K562 (cell line): ENCODE data around the gene SMIM35. TPM values are rescaled to one million over a fixed set of nuclear protein-coding genes. Genes with fewer than 3 reads are reported as not detected.
A peak's percentile ranks its signal among the peaks of the same experiment; 100 is the strongest.

Experiments used
- ATAC-seq: fragments of 200-7000 bp; cut with Tn5 transposase; 3 replicates; pipeline ENCODE4 v1.9.1; 2020; ENCODE audit warnings: moderate library complexity
- BruUV-seq: library from RNA; stranded (reverse); fragments of 400-500 nt; replicated peaks from 2 replicates; lab custom pipeline; 2021; lab: Mats Ljungman, UMichigan
- CTCF ChIA-PET: fragments of 300-600 bp; formaldehyde crosslinking; extraction: SDS; loops from one replicate; lab custom pipeline; 2021; ENCODE audit warnings: low intra/inter-chr PET ratio; lab: Yijun Ruan, JAX
- POLR2A ChIA-PET: fragments of 300-600, 350-650 bp; sonication (Branson Sonifier 250); formaldehyde crosslinking; extraction: SDS; loops from one replicate; lab custom pipeline; 2021; ENCODE audit warnings: antibody characterized with exemption, inconsistent platforms; lab: Yijun Ruan, JAX
- DNase-seq, 4 experiments: peaks; one replicate each; pipeline versions ENCODE4 v3.0.0 to v3.0.0-alpha.2; 2011 to 2018; ENCODE audit warnings: low spot score in 3 of 4, mixed read lengths in 3 of 4; ENCODE audit errors: extremely low read depth in 1 of 4
- FAIRE-seq: peaks from 2 replicates; lab custom pipeline; 2011; peaks lifted over from hg19 to GRCh38; lab: Jason Lieb, UNC
- H2AFZ ChIP-seq: 2 replicates; pipeline ENCODE4 v1.6.0; 2011; ENCODE audit warnings: low read depth, low read length, control low read depth, inconsistent platforms
- H3K27ac ChIP-seq: fragments of 200-600 bp; 3 replicates; pipeline ENCODE4 v1.8.0; 2011; ENCODE audit warnings: low read depth, mild to moderate bottlenecking, control low read depth, inconsistent platforms, low read length, moderate library complexity, mixed read lengths; ENCODE audit errors: extremely low read depth
- H3K27me3 ChIP-seq, 2 experiments: fragments of 300-600 bp in 1 of 2; 2 replicates in 1 of 2; 3 replicates in 1 of 2; pipeline versions ENCODE4 v1.6.0 to v1.8.0; 2011; ENCODE audit warnings: inconsistent platforms in 2 of 2, low read length in 2 of 2, mild to moderate bottlenecking in 1 of 2, mixed read lengths in 1 of 2, moderate library complexity in 1 of 2; ENCODE audit not compliant: control insufficient read depth in 2 of 2, insufficient read depth in 2 of 2
- H3K36me3 ChIP-seq: fragments of 300-600 bp; 3 replicates; pipeline ENCODE4 v1.8.0; 2011; ENCODE audit warnings: mild to moderate bottlenecking, low read length, inconsistent platforms; ENCODE audit not compliant: control insufficient read depth, insufficient read depth
- H3K4me1 ChIP-seq, 2 experiments: fragments of 200-600 bp in 1 of 2; replicated peaks in 1 of 2; 2 replicates in 1 of 2; 3 replicates in 1 of 2; pipeline versions ENCODE4 v1.5.1 to v1.8.0; 2011; ENCODE audit warnings: inconsistent platforms in 2 of 2, low read length in 2 of 2, mild to moderate bottlenecking in 1 of 2, mixed read lengths in 1 of 2, moderate library complexity in 1 of 2; ENCODE audit not compliant: control insufficient read depth in 2 of 2, insufficient read depth in 2 of 2
- H3K4me2 ChIP-seq: 2 replicates; pipeline ENCODE4 v1.6.1; 2011; ENCODE audit warnings: low read length, control low read depth, inconsistent platforms, mixed read lengths; ENCODE audit not compliant: insufficient read depth
- H3K4me3 ChIP-seq: fragments of 200-600 bp; sonication (generic), shearing (Covaris generic); 2 replicates; pipeline ENCODE4 v1.5.1; 2016; ENCODE audit warnings: control low read depth, inconsistent platforms
- H3K79me2 ChIP-seq: fragments of 200-600 bp; 3 replicates; pipeline ENCODE4 v1.8.0; 2011; ENCODE audit warnings: low read length, inconsistent platforms; ENCODE audit not compliant: control insufficient read depth, insufficient read depth
- H3K9ac ChIP-seq, 2 experiments: 2 replicates each; pipeline versions ENCODE4 v1.6.0 to v1.6.1; 2011; ENCODE audit warnings: low read depth in 2 of 2, low read length in 2 of 2, control low read depth in 1 of 2, inconsistent platforms in 1 of 2, mild to moderate bottlenecking in 1 of 2, mixed read lengths in 1 of 2; ENCODE audit not compliant: insufficient read depth in 1 of 2
- H3K9me1 ChIP-seq: one replicate; pipeline ENCODE4 v1.6.0; 2011; ENCODE audit warnings: inconsistent platforms, mild to moderate bottlenecking, low read length, moderate library complexity; ENCODE audit not compliant: control insufficient read depth, insufficient read depth
- H3K9me3 ChIP-seq: replicated peaks from 2 replicates; pipeline ENCODE4 v1.5.1; 2011; ENCODE audit warnings: low read depth, low read length, inconsistent platforms; ENCODE audit not compliant: control insufficient read depth, insufficient read depth
- H4K20me1 ChIP-seq: replicated peaks from 2 replicates; pipeline ENCODE4 v1.6.1; 2011; ENCODE audit warnings: low read length, inconsistent platforms, mixed read lengths; ENCODE audit not compliant: control insufficient read depth, insufficient read depth
- ARID1B ChIP-seq: fragments of 450-650 bp; IDR thresholded peaks from 2 replicates; pipeline ENCODE4 v1.6.1; 2016; ENCODE audit warnings: antibody characterized with exemption, mild to moderate bottlenecking, inconsistent platforms
- CBFA2T2 ChIP-seq: fragments of 450-650 bp; conservative IDR thresholded peaks from 2 replicates; pipeline ENCODE4 v1.6.1; 2017; ENCODE audit warnings: mild to moderate bottlenecking
- CBFA2T3 ChIP-seq: fragments of 450-650 bp; IDR thresholded peaks from 2 replicates; pipeline ENCODE4 v1.6.1; 2017
- DPF2 ChIP-seq: fragments of 450-650 bp; IDR thresholded peaks from 2 replicates; pipeline ENCODE4 v1.6.1; 2016
- ERF ChIP-seq: fragments of 450-650 bp; formaldehyde crosslinking; IDR thresholded peaks from 2 replicates; pipeline ENCODE4 v1.4.0; 2020; ENCODE audit warnings: mild to moderate bottlenecking, mixed read lengths
- JUND ChIP-seq, 2 experiments: IDR thresholded peaks; 2 replicates in 1 of 2; 3 replicates in 1 of 2; pipeline ENCODE4 v1.6.1; 2011; ENCODE audit warnings: borderline replicate concordance in 2 of 2, low read depth in 2 of 2, low read length in 2 of 2, improper control_type of control experiment in 1 of 2, missing biosample characterization in 1 of 2, missing genetic modification characterization in 1 of 2, missing genetic modification reagents in 1 of 2
- KDM1A ChIP-seq, 2 experiments: fragments of 450-650 bp; IDR thresholded peaks; 2 replicates each; pipeline ENCODE4 v1.6.1; 2016; ENCODE audit warnings: mild to moderate bottlenecking in 2 of 2
- KHSRP ChIP-seq: fragments of 450-650 bp; IDR thresholded peaks from 2 replicates; pipeline ENCODE4 v1.6.1; 2017
- NFE2 ChIP-seq: IDR thresholded peaks from 2 replicates; pipeline ENCODE4 v1.6.1; 2014; ENCODE audit warnings: antibody characterized with exemption, low read depth
- NR3C1 ChIP-seq: sonication (generic); formaldehyde crosslinking; IDR thresholded peaks from 2 replicates; pipeline ENCODE4 v1.8.1; 2022; ENCODE audit warnings: missing genetic modification reagents
- POLR2A ChIP-seq: fragments of 450-650 bp; conservative IDR thresholded peaks from 2 replicates; pipeline ENCODE4 v1.6.1; 2016
- RCOR1 ChIP-seq, 2 experiments: IDR thresholded peaks; 2 replicates each; pipeline ENCODE4 v1.6.1; 2012; ENCODE audit warnings: low read depth in 2 of 2, low read length in 2 of 2, borderline replicate concordance in 1 of 2, improper control_type of control experiment in 1 of 2
- RFX1 ChIP-seq: fragments of 450-650 bp; IDR thresholded peaks from 2 replicates; pipeline ENCODE4 v1.6.1; 2016; ENCODE audit warnings: mild to moderate bottlenecking, moderate library complexity
- SOX6 ChIP-seq: fragments of 450-650 bp; IDR thresholded peaks from 2 replicates; pipeline ENCODE4 v1.6.1; 2014; ENCODE audit warnings: mild to moderate bottlenecking
- SREBF2 ChIP-seq: sonication (generic); formaldehyde crosslinking; IDR thresholded peaks from 2 replicates; pipeline ENCODE4 v1.4.0; 2020; ENCODE audit warnings: mild to moderate bottlenecking, missing genetic modification reagents
- TAL1 ChIP-seq: fragments of 450-650 bp; IDR thresholded peaks from 2 replicates; pipeline ENCODE4 v1.6.1; 2016; ENCODE audit warnings: mild to moderate bottlenecking
- TEAD2 ChIP-seq: fragments of 450-650 bp; IDR thresholded peaks from 2 replicates; pipeline ENCODE4 v1.6.1; 2016; ENCODE audit warnings: missing genetic modification characterization, control low read depth, missing compliant biosample characterization
- ZFPM2 ChIP-seq: fragments of 250-450 bp; sonication (Bioruptor Pico); IDR thresholded peaks from 2 replicates; pipeline ENCODE4 v1.5.1; 2022; ENCODE audit warnings: mild to moderate bottlenecking
- ZFX ChIP-seq: sonication (generic); formaldehyde crosslinking; IDR thresholded peaks from 2 replicates; pipeline ENCODE4 v1.8.0; 2022; ENCODE audit warnings: mild to moderate bottlenecking, missing genetic modification reagents, moderate library complexity
- ZNF324 ChIP-seq: fragments of 250-450 bp; sonication (Bioruptor Pico); IDR thresholded peaks from 2 replicates; pipeline ENCODE4 v1.4.0; 2020; ENCODE audit warnings: mild to moderate bottlenecking
- ZNF717 ChIP-seq: fragments of 250-450 bp; sonication (Bioruptor Pico); IDR thresholded peaks from 2 replicates; pipeline ENCODE4 v1.5.0; 2021
- whole genome bisulfite sequencing: fragments of 100-300 bp; shearing (Covaris generic); methylation state at CpG from one replicate; pipeline ENCODE4 v1.1.6; 2016; ENCODE audit warnings: low coverage, mixed read lengths; ENCODE audit not compliant: insufficient coverage; ENCODE audit errors: missing lambda C conversion rate; 5-methylcytosine and 5-hydroxymethylcytosine counted together
- in situ Hi-C: fragments of 300-500 bp; cut with MboI; formaldehyde crosslinking; loops from 4 replicates; pipeline ENCODE4 v1.15.0; 2018; ENCODE audit warnings: inconsistent platforms, mixed read lengths
- intact Hi-C: fragments of 100-400 bp; cut with micrococcal nuclease; formaldehyde crosslinking; loops from 2 replicates; pipeline ENCODE4 v1.14.2; 2022
- polyA plus RNA-seq, 8 experiments: library from polyadenylated mRNA; depleted of rRNA in 4 of 8; stranded (reverse) in 5 of 8; unstranded in 3 of 8; fragments of >200 nt; fragmentation: Nextera tagmentation in 2 of 8; fragmentation: Illumina TruSeq in 1 of 8; extraction: Ambion mirVana in 2 of 8; extraction: Trizol in 1 of 8; gene quantifications; 2 replicates each; pipeline versions ENCODE4 v1.2.1 to v1.2.3, GENCODE V29; 2011 to 2014; ENCODE audit warnings: inconsistent platforms in 1 of 8, missing spikeins in 1 of 8
- total RNA-seq, 7 experiments: library from RNA; depleted of rRNA in 6 of 7; stranded (reverse); fragments of >200 nt in 6 of 7; fragmentation: Illumina TruSeq in 2 of 7; extraction: Trizol in 2 of 7; gene quantifications; 2 replicates each; pipeline versions ENCODE4 v1.2.1 to v1.2.3, GENCODE V29; 2011 to 2021; ENCODE audit warnings: low replicate concordance in 1 of 7
- TF ChIP-seq, protein P1 (sequence below): fragments of 250-450 bp; sonication (Bioruptor Pico); IDR thresholded peaks from 2 replicates; pipeline ENCODE4 v1.8.0; 2022; ENCODE audit warnings: moderate library complexity, mild to moderate bottlenecking, inconsistent platforms
- TF ChIP-seq, protein P2 (sequence below): sonication (generic); IDR thresholded peaks from 2 replicates; pipeline ENCODE4 v1.6.1; 2016

The SMIM35 gene
- total and polyA plus RNA-seq, 9 of the 15 experiments (the other 6 are each of a cell fraction or from before 2014, with no cell fraction given) = 0.03 TPM; not detected in 7

GRCh38 chr11:118095493-118095892, 8.7 kb upstream of the SMIM35 start (continued):
- TF ChIP-seq, protein P1, sequence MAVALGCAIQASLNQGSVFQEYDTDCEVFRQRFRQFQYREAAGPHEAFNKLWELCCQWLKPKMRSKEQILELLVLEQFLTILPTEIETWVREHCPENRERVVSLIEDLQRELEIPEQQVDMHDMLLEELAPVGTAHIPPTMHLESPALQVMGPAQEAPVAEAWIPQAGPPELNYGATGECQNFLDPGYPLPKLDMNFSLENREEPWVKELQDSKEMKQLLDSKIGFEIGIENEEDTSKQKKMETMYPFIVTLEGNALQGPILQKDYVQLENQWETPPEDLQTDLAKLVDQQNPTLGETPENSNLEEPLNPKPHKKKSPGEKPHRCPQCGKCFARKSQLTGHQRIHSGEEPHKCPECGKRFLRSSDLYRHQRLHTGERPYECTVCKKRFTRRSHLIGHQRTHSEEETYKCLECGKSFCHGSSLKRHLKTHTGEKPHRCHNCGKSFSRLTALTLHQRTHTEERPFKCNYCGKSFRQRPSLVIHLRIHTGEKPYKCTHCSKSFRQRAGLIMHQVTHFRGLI (CRISPR knock-in tag) = no peak
- no peak for TF ChIP-seq ZNF717
- TF ChIP-seq ZFPM2 (CRISPR knock-in tag) = no peak
- no peak for TF ChIP-seq KHSRP
- no peak for TF ChIP-seq NR3C1
- no peak for TF ChIP-seq TEAD2 (tag)
- TF ChIP-seq ZNF324 (CRISPR knock-in tag) = no peak

DNA sequence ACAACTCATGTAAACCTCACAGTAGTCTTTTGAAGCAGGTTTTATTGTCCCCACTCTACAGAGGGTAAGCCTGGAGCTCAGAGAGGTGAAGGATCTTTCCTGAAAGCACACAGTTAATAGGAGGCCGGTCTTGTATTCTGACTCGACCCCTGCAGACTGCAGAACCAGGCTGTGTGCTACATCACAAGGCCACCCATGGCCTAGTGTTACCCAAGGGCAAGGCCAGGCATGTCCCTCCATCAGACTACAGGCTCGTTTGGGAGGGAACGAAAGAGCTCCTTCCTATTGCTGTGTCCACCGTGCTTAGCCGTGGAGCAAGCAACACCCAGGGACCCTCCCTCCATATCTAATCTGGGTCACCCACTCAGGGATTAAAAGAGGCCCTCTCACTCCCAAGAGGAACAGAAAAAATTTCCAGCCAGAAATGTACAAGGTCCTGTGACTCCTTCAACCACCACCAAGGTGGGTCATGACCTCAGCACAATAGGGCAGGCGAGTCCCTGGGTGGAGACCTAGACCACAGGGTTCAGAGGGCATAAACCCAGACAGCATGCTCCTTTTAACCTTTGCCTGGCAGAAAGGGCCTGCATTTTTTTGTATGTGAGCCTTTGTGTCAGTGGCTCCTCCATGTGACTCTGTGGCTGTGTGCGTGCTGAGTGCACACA, 6.3 kb upstream of the SMIM35 start:
- no peaks in the 10 kb centered on the region for H3K79me2 ChIP-seq
- H3K9me1 ChIP-seq = no peaks in the 10 kb centered on the region
- H3K27ac ChIP-seq = no peak overlapping the region
- no peaks in the 10 kb centered on the region for H4K20me1 ChIP-seq
- H3K9me3 ChIP-seq = no peaks in the 10 kb centered on the region
- DNase-seq (peak; percentile 36 to 59 (median 51)), FAIRE-seq (peak; percentile 75), ATAC-seq (peak; percentile 65)
- H3K9ac ChIP-seq = peak overlapping the region in 1 of 2 experiments; percentile 70; a peak in 1 of 4 replicates
- CTCF ChIA-PET = no interaction called here
- H3K4me3 ChIP-seq = no peak overlapping the region
- WGBS = 15% methylated on average over 8 of the region's 8 CpGs
- intact Hi-C loops (no loop called here), in situ Hi-C loops (no loop called here)
- H3K27me3 ChIP-seq = peaks cover 0 to 3% of the 10 kb centered on the region in 2 experiments; a peak in 1 of 5 replicates
- peak overlapping the region; percentile 2; the same call in 1 of the 2 replicates for H2AFZ ChIP-seq
- H3K36me3 ChIP-seq = no peaks in the 10 kb centered on the region
- H3K4me2 ChIP-seq = no peak overlapping the region
- H3K4me1 ChIP-seq = peaks cover 5 to 8% of the 10 kb centered on the region in 2 experiments; a peak in 3 of 5 replicates
- POLR2A ChIA-PET = interaction anchor here (1.2 to 1.4 kb wide), 3 partner anchors 10 to 21 kb away, joined by 3 to 8 read pairs (median 3); no protein-coding TSS in a partner anchor
- BruUV-seq = no TSS peak
- peak; percentile 57 for TF ChIP-seq SOX6
- TF ChIP-seq KDM1A (IDR thresholded peaks at IDR 0.05) = peak; percentile 90 to 92
- TF ChIP-seq NFE2 = 0 out of 2 replicates have a peak, but pooled peaks have one; percentile 30
- TF ChIP-seq ARID1B = 0 out of 2 replicates have a peak, but pooled peaks have one; percentile 15
- peak; percentile 36; the same call in 1 of the 2 replicates for TF ChIP-seq CBFA2T2
- TF ChIP-seq POLR2A = no peak
- TF ChIP-seq DPF2 = 0 out of 2 replicates have a peak, but pooled peaks have one; percentile 24
- TF ChIP-seq JUND (IDR thresholded peaks at IDR 0.05; ENCODE audit: borderline replicate concordance, low read depth, low read length) = no peak
- TF ChIP-seq JUND (tag; IDR thresholded peaks at IDR 0.05; ENCODE audit: borderline replicate concordance, low read depth, low read length) = 0 out of 3 replicates have a peak, but pooled peaks have one; percentile 3
- TF ChIP-seq RCOR1 (IDR thresholded peaks at IDR 0.05; ENCODE audit: borderline replicate concordance in 1 of 2, low read depth in 2 of 2, low read length in 2 of 2) = peak in 1 of 2 experiments; percentile 83; a peak in 2 of 4 replicates
- TF ChIP-seq TAL1 = 0 out of 2 replicates have a peak, but pooled peaks have one; percentile 13
- TF ChIP-seq, protein P2, sequence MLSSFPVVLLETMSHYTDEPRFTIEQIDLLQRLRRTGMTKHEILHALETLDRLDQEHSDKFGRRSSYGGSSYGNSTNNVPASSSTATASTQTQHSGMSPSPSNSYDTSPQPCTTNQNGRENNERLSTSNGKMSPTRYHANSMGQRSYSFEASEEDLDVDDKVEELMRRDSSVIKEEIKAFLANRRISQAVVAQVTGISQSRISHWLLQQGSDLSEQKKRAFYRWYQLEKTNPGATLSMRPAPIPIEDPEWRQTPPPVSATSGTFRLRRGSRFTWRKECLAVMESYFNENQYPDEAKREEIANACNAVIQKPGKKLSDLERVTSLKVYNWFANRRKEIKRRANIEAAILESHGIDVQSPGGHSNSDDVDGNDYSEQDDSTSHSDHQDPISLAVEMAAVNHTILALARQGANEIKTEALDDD = 0 out of 2 replicates have a peak, but pooled peaks have one; percentile 14
- no peak for TF ChIP-seq RFX1
- TF ChIP-seq ERF (CRISPR knock-in tag) = no peak
- peak; percentile 73 for TF ChIP-seq CBFA2T3
- no peak for TF ChIP-seq SREBF2 (CRISPR knock-in tag)
- 0 out of 2 replicates have a peak, but pooled peaks have one; percentile 13 for TF ChIP-seq ZFX (CRISPR knock-in tag)
